Lower lobe of right lung (tissue), 2 donors: ENCODE data around the gene SPINK4. TPM values are rescaled to one million over a fixed set of nuclear protein-coding genes. Genes with fewer than 3 reads are reported as not detected.

Source experiments
- ATAC-seq, 2 donors: fragments of 200-7000 bp; cut with Tn5 transposase; one replicate each; pipeline ENCODE4 v1.9.1; 2020 to 2022; ENCODE audit warnings: mild to moderate bottlenecking in 2 of 2, moderate library complexity in 2 of 2
- DNase-seq: peaks from one replicate; pipeline ENCODE4 v3.0.0-alpha.2; 2020
- H3K27ac ChIP-seq: fragments of 200-600 bp; one replicate; pipeline ENCODE4 v1.8.0; 2022
- H3K27me3 ChIP-seq: fragments of 200-600 bp; one replicate; pipeline ENCODE4 v1.8.0; 2022; ENCODE audit warnings: low read depth
- H3K36me3 ChIP-seq: fragments of 200-600 bp; one replicate; pipeline ENCODE4 v1.8.0; 2022; ENCODE audit warnings: mild to moderate bottlenecking
- H3K4me1 ChIP-seq: fragments of 200-600 bp; one replicate; pipeline ENCODE4 v1.8.0; 2022
- H3K4me3 ChIP-seq: fragments of 200-600 bp; one replicate; pipeline ENCODE4 v1.8.0; 2022; ENCODE audit warnings: mild to moderate bottlenecking
- H3K9me3 ChIP-seq: fragments of 200-600 bp; one replicate; pipeline ENCODE4 v1.8.0; 2022
- intact Hi-C: fragments of 100-400 bp; cut with DNase I; formaldehyde crosslinking; loops from one replicate; pipeline ENCODE4 v1.11.0; 2022
- total RNA-seq: library from RNA; stranded (reverse); fragmentation: NEBNext Ultra II Directional; extraction: Animal tissue kit (Norgen Biotek cat#: 25700); gene quantifications from one replicate; pipeline ENCODE4 v1.2.1, GENCODE V29; 2021
- TF ChIP-seq, protein P1 (sequence below): fragments of 200-600 bp; IDR thresholded peaks from one replicate; pipeline ENCODE4 v1.8.0; 2022; ENCODE audit warnings: antibody characterized with exemption, mild to moderate bottlenecking
- donor health status: DM: no; HTN: yes; CAD: no; lungs with severe emphysema.

Gene SPINK4
- total RNA-seq, 1 donor from 2014 or later: not detected

- Histone ChIP-seq H3K9me3 (no peaks in the 10 kb centered on the region), H3K4me1 (peaks cover 13% of the 10 kb centered on the region), H3K36me3 (no peaks in the 10 kb centered on the region), H3K4me3 (no peak overlapping the region), H3K27me3 (no peaks in the 10 kb centered on the region), H3K27ac (no peak overlapping the region)
- intact Hi-C loops: no loop called here
- TF ChIP-seq, protein P1, sequence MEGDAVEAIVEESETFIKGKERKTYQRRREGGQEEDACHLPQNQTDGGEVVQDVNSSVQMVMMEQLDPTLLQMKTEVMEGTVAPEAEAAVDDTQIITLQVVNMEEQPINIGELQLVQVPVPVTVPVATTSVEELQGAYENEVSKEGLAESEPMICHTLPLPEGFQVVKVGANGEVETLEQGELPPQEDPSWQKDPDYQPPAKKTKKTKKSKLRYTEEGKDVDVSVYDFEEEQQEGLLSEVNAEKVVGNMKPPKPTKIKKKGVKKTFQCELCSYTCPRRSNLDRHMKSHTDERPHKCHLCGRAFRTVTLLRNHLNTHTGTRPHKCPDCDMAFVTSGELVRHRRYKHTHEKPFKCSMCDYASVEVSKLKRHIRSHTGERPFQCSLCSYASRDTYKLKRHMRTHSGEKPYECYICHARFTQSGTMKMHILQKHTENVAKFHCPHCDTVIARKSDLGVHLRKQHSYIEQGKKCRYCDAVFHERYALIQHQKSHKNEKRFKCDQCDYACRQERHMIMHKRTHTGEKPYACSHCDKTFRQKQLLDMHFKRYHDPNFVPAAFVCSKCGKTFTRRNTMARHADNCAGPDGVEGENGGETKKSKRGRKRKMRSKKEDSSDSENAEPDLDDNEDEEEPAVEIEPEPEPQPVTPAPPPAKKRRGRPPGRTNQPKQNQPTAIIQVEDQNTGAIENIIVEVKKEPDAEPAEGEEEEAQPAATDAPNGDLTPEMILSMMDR: no peak
- ATAC-seq (no peak), DNase-seq (no peak)
Observed at GRCh38 chr9:33230756-33231622, 9.0 kb upstream of the SPINK4 start.

DNA sequence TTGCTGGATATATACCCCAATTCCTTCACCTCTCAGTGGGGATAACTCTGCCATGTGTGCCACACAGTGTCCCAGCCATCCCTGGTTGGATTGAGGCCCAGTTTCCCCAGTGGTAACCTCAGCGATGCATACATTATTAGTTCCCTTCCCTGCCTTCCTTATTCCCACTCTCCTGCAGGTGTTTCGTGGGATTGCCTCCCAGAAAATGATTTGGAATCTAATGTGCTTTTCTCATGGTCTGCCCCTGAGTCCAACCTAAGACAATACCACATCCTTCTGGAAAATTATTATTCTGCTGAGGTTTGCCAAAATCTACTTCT is 8.4 kb upstream of the SPINK4 start:
- H3K36me3 ChIP-seq: no peaks in the 10 kb centered on the region
- peaks cover 10% of the 10 kb centered on the region for H3K4me1 ChIP-seq
- no peak overlapping the region for H3K27ac ChIP-seq
- no peak overlapping the region for H3K4me3 ChIP-seq
- no peak for ATAC-seq
- TF ChIP-seq, protein P1: no peak
- no peaks in the 10 kb centered on the region for H3K9me3 ChIP-seq
- no peak for DNase-seq
- intact Hi-C loops: no loop called here
- H3K27me3 ChIP-seq: no peaks in the 10 kb centered on the region

- TF ChIP-seq, protein P1: no peak
- H3K27me3 ChIP-seq: no peaks in the 10 kb centered on the region
- DNase-seq (no peak), ATAC-seq (no peak)
- peaks cover 10% of the 10 kb centered on the region for H3K4me1 ChIP-seq
- no peaks in the 10 kb centered on the region for H3K36me3 ChIP-seq
- intact Hi-C loops: no loop called here
- no peak overlapping the region for H3K4me3 ChIP-seq
- H3K27ac ChIP-seq: no peak overlapping the region
- no peaks in the 10 kb centered on the region for H3K9me3 ChIP-seq
Observed at GRCh38 chr9:33232815-33233214, 7.2 kb upstream of the SPINK4 start.

DNA sequence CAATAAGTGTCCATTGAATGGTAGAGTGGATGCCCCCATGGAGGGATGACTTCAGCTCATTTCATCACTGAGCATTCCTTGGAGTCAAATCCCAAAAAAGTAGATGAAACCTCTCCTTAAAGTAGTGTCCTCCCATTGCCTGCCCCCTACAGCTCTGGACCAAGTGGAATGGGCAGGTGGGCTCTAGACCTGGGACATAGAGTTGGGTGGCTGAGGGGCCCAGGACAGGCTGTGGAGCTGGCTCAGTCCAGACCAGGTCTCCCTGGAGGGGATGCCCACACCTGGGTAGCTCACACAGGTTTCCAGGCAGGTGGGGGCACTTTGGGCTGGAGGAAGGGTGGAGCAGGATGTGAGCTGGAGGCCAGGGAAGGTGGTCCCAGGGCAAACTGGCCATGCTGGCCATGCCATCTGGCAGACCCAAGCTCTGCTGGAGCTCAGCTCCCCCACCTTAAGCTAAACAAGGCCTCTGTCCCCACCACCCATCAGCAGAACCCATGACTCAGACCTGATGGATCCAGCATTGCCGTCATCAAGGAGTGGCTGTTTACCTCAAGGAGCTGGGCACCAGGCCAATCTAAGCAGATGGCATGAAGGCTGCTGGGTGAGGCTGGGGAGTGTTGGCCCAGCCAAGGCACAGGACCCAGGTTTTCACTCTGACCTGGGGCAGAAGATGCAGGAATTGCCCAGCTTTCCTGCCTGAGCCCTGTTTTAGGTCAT is 6.2 kb upstream of the SPINK4 start:
- peak; percentile 83 for DNase-seq
- ATAC-seq: peak; percentile 79 to 82
- intact Hi-C loops: no loop called here
- Histone ChIP-seq H3K9me3 (no peaks in the 10 kb centered on the region), H3K27me3 (no peaks in the 10 kb centered on the region), H3K4me3 (no peak overlapping the region), H3K4me1 (peaks cover 10% of the 10 kb centered on the region), H3K36me3 (no peaks in the 10 kb centered on the region), H3K27ac (peak overlapping the region; percentile 40)
- TF ChIP-seq, protein P1: no peak

DNA sequence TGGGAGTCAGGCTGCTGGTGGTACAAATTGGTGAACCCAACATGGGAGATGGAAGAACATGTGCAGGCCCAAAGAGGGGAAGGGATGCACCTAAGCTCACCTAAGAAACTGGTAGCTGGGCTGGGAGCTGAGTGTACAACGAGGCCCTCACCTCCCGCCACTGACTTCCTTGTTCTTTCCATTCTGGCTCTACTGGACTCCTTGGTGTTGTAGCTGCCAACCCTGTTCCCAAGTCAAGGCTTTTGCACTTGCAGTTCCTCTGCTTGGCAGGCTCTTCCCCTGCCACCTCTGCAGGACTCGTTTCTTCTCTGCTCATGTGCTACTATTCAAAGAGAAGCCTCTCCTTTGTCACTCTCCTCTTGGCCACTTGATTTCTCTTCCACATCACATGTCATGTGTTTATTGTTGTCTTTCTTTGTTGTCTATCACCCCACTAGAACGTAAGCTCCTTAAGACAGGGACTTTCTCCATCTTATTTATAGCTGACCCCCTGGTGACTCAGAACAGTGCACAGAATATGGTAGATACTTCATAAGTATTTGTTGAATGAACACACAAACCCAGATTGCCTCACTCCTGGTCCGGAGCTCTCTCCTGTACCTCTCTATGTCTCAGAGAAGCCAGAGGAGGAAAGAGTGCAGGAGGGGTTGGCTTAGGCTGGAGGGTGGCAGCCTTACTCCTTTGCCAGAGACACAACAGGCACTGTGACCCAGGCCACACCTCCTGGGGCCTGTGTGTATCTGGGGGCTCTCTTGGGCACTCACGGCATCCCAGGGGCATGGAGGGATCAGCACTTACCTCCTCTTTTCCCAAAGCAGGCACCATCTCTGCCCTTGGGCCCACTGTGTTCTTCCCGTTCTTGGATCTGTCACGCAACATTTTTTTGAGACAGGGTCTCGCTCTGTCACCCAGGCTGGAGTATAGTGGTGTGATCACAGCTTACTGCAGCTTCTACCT is 5.2 kb upstream of the SPINK4 start:
- Histone ChIP-seq H3K4me3 (no peak overlapping the region), H3K27me3 (no peaks in the 10 kb centered on the region), H3K4me1 (peaks cover 10% of the 10 kb centered on the region), H3K27ac (peak overlapping the region; percentile 40), H3K9me3 (no peaks in the 10 kb centered on the region), H3K36me3 (no peaks in the 10 kb centered on the region)
- DNase-seq: no peak
- peak; percentile 7 to 28 for ATAC-seq
- TF ChIP-seq, protein P1: no peak
- intact Hi-C loops: no loop called here
